Measurements from ENCODE around the gene ADARB1.

DNA sequence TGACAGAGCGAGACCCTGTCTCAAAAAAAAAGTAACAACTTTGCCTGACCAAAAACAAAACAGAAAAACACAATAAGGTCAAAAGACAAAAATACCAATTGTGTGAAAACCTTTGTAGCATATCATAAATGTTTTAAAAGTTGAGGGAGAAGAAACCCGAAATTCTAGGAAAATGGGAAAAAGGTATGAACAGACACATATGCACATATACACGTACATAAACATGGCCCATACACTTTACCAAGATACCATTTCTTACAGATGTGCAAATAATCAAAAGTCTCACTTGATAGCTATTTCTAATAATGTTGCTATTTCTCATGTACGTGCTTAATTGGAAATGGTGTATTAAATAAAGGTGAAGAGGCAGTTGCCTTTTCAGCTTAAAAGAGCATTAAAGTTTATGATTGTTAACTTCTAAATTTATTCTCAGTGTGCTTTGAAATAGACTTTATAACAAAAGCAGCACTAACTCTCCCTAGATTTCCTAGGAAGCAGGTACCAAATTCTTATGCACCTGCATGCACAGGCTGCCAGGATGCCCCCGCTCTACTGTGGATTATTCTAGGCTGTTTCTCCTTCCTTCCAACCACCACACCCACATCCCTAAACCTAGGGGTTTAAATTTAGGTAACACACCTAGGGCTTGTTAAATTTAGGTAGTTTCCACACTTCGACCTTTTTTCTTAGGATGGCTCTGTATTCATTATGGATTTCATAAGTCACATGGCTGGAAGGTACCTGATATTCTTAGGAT, 33.8 kb downstream of the ADARB1 start:
- no peak for TF ChIP-seq POLR2A (IDR thresholded peaks at IDR 0.05)
- TF ChIP-seq, protein P1, sequence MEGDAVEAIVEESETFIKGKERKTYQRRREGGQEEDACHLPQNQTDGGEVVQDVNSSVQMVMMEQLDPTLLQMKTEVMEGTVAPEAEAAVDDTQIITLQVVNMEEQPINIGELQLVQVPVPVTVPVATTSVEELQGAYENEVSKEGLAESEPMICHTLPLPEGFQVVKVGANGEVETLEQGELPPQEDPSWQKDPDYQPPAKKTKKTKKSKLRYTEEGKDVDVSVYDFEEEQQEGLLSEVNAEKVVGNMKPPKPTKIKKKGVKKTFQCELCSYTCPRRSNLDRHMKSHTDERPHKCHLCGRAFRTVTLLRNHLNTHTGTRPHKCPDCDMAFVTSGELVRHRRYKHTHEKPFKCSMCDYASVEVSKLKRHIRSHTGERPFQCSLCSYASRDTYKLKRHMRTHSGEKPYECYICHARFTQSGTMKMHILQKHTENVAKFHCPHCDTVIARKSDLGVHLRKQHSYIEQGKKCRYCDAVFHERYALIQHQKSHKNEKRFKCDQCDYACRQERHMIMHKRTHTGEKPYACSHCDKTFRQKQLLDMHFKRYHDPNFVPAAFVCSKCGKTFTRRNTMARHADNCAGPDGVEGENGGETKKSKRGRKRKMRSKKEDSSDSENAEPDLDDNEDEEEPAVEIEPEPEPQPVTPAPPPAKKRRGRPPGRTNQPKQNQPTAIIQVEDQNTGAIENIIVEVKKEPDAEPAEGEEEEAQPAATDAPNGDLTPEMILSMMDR (IDR thresholded peaks at IDR 0.05) = no peak
